ENCODE results near the gene DHTKD1.

DHTKD1 gene

GRCh38 chr10:12027539-12027938 lies 41.2 kb upstream of the DHTKD1 start:
- DNase-seq (ENCODE audit: low read depth) = no peak
- no peak overlapping the region for H3K4me3 ChIP-seq (ENCODE audit: low read depth, low read length)
- no peak for TF ChIP-seq CTCF (IDR thresholded peaks at IDR 0.05; ENCODE audit: control insufficient read depth, extremely low read depth, insufficient read depth)

GRCh38 chr10:12031404-12031803 lies 37.4 kb upstream of the DHTKD1 start:
- DNase-seq (ENCODE audit: low read depth) = no peak
- TF ChIP-seq CTCF (IDR thresholded peaks at IDR 0.05; ENCODE audit: control insufficient read depth, extremely low read depth, insufficient read depth) = no peak
- no peak overlapping the region for H3K4me3 ChIP-seq (ENCODE audit: low read depth, low read length)

GRCh38 chr10:12036073-12036655 lies 32.6 kb upstream of the DHTKD1 start:
- H3K4me3 ChIP-seq (ENCODE audit: low read depth, low read length) = no peak overlapping the region
- no peak for TF ChIP-seq CTCF (IDR thresholded peaks at IDR 0.05; ENCODE audit: control insufficient read depth, extremely low read depth, insufficient read depth)
- no peak for DNase-seq (ENCODE audit: low read depth)

GRCh38 chr10:12041766-12042408 lies 26.9 kb upstream of the DHTKD1 start:
- peak overlapping the region; percentile 99 for H3K4me3 ChIP-seq (ENCODE audit: low read depth, low read length)
- DNase-seq (ENCODE audit: low read depth) = no peak
- no peak for TF ChIP-seq CTCF (IDR thresholded peaks at IDR 0.05; ENCODE audit: control insufficient read depth, extremely low read depth, insufficient read depth)

- peak overlapping the region; percentile 99 for H3K4me3 ChIP-seq (ENCODE audit: low read depth, low read length)
- TF ChIP-seq CTCF (IDR thresholded peaks at IDR 0.05; ENCODE audit: control insufficient read depth, extremely low read depth, insufficient read depth) = no peak
- no peak for DNase-seq (ENCODE audit: low read depth)
These were observed 26.4 kb upstream of the DHTKD1 start for GRCh38 chr10:12042409-12042796.

GRCh38 chr10:12042797-12043651 lies 25.7 kb upstream of the DHTKD1 start, which contains the start of gene UPF2:
Gene UPF2, minus strand, starts transcription at chr10:12042809. Its CDS starts 7,386 bp downstream, at chr10:12035423.
- peak; percentile 96 for DNase-seq (ENCODE audit: low read depth)
- no peak for TF ChIP-seq CTCF (IDR thresholded peaks at IDR 0.05; ENCODE audit: control insufficient read depth, extremely low read depth, insufficient read depth)
- peak within 1 kb of the TSS; percentile 99 for H3K4me3 ChIP-seq (ENCODE audit: low read depth, low read length)

Measured in LNCaP clone FGC (cell line).